ENCODE results near the gene MRPL28.
"Not testable (repeated sequence)": the region's sequence is repeated elsewhere in the genome, so short reads cannot be mapped to it uniquely, and the experiment has no call there.

MRPL28 gene

DNA sequence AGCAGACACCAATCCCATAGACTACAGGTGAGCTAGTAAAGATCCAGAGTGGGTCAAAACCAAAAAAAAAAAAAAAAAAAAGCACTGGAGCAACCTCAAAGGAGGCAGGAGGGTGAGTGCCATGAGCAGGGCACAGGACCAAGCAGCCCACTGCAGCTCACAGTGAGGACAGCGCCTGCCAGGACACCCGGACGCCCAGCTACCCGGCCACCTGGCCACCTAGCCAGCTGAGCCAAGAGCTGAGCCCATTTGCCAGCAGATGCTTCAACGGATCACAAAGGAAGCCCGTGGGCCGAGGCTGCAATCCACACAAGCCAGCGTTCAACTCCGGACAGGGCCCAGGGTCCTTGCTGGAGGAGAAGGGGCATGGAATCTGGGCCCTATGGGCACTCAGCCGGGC, 32.9 kb downstream of the MRPL28 start:
- no peak for DNase-seq

GRCh38 chr16:336269-336668, 34.1 kb downstream of the MRPL28 start:
- no peak for DNase-seq

DNA sequence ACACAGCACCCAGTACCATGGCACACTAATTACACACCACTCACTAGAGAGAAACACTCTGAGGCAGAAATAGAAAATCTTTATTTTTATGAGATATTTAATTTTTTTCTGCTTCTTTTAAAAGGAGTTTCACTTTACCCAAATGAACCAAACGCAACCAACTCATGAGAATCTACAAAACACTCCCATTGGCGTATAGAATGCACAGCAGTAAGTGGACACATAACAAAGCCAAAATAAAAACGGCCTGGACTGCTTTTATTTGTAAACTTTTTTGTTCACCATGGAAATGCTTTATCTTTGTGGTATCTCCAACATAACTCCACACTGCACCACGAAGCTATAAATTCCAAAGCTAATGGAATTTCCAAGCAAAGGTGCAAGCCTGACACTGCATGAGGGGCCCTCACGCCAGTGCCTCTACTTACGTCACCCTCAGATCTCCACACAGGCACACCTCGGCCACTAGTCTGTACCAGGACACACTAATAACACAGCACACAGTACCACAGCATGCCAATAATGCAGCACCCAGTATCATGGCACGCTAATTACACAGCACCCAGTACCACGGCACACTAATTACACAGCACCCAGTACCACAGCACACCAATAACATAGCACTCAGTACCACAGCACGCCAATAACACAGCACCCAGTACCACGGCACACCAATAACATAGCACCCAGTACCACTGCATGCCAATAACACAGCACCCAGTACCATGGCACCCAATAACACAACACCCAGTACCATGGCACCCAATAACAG, 35.3 kb downstream of the MRPL28 start:
- DNase-seq = not testable (repeated sequence)

DNA sequence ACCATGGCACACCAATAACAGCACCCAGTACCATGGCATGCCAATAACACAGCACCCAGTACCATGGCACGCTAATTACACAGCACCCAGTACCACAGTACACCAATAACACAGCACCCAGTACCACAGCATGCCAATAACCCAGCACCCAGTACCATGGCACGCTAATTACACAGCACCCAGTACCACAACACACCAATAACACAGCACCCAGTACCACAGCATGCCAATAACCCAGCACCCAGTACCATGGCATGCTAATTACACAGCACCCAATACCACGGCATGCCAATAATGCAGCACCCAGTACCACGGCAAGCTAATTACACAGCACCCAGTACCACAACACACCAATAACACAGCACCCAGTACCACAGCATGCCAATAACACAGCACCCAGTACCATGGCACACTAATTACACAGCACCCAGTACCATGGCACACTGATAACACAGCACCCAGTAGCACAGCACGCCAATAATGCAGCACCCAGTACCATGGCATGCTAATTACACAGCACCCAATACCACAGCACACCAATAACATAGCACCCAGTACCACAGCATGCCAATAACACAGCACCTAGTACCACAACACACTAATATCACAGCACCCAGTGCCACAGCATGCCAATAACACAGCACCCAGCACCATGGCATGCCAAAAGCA, 36.0 kb downstream of the MRPL28 start:
- DNase-seq = not testable (repeated sequence)

DNA sequence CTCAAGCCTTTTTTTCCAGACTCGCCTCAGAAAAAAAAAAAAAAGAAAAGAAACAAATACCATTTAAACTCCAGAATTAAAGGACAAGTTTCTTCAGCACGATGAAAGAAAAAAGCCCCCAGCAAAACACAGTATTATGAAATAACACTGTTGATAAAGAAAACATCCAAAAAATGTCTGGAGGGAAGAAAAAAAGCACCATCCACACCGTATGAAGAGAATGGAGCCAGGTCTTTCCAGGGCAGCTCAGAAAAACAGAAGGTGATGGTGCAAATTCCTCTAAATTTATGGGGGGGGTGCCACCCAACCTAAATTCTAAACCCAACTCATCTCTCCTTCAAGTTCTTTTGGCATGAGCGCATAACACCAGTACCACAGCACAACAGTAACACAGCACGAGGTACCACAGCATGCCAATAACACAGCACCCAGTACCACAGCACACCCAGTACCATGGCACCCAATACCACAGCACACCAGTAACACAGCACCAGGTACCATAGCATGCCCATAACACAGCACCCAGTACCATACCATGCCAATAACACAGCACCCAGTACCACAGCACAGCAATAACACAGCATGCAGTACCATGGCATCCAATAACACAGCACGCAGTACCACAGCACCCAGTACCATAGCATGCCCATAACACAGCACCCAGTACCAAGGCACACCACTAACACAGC, 36.8 kb downstream of the MRPL28 start:
- DNase-seq = no peak

GRCh38 chr16:331181-331814, 39.0 kb downstream of the MRPL28 start:
- DNase-seq = not testable (repeated sequence)

DNA sequence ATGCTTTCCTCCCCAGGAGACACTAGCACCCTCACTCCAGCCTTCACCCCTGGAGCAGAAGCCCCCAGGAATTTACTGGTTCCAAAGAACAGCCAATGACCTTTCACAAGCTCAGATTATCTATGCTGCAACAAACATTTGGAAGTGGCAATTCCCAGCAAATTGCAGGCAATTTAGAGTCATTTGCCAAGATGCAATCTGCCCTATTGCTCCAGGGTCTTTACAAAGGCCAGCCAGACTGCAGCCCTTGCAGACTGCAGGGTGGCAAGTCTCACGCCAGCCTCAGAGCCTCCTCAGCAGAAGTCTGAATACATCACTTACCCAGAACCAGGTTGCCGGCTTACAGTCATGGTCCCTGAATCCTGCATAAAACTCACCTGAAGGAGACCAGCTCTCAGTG, 39.6 kb downstream of the MRPL28 start:
- no peak for DNase-seq

- no peak for DNase-seq
Measured at GRCh38 chr16:325375-326145, 44.8 kb downstream of the MRPL28 start.

- peak; percentile 74 for DNase-seq
Measured at GRCh38 chr16:324451-325334, 45.6 kb downstream of the MRPL28 start.

GRCh38 chr16:324201-324450, 46.2 kb downstream of the MRPL28 start:
- no peak for DNase-seq

GRCh38 chr16:322476-323143, 47.7 kb downstream of the MRPL28 start:
- no peak for DNase-seq

DNA sequence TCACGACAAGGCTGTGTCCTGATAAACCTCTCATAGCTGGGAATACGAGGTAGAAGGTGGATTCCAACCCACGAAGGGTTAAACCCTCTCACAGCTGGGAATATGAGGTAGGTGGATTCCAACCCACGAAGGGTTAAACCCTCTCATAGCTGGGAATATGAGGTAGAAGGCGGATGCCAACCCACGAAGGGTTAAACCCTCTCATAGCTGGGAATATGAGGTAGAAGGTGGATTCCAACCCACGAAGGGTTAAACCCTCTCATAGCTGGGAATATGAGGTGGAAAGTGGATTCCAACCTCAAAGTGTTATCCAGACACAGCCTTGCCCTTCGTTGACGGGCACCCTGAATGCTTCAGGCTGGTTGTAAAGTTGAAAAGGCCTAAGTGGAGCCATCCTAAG, 48.8 kb downstream of the MRPL28 start:
- DNase-seq = no peak

DNA sequence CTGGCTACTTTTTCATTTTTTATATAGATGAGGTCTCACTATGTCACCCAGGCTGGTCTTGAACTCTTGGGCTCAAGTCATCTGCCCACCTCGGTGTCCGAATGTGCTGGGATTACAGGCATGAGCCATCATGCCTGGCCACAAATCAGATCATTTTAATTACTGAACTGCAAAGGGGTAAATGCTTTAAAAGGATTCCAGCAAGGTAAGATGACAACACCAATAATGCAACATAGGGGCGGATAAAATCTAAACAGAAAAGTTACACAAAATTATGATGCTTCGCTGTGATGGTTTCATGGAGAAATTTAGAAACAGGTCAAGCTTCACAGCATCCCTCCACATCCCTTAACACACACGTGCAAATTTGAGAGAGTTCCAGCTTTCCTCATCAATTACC, 50.1 kb downstream of the MRPL28 start:
- DNase-seq = no peak

- DNase-seq = no peak
Measured at GRCh38 chr16:318628-319027, 51.7 kb downstream of the MRPL28 start.

GRCh38 chr16:317583-317982, 52.8 kb downstream of the MRPL28 start:
- no peak for DNase-seq

All from activated CD4-positive, alpha-beta T cell treated with anti-CD3 and anti-CD28 coated beads, Interleukin-2, amount 50 U/mL, for 1 hour (primary cell).